ENCODE data around the gene EYS. TPM values are rescaled to one million over a fixed set of nuclear protein-coding genes. Genes with fewer than 3 reads are reported as not detected.

Gene EYS
- total RNA-seq, 1 experiment from 2014 or later, result not detected

GRCh38 chr6:63919556-63920110 is 1787.4 kb downstream of the EYS start:
- intact Hi-C loops (cut with micrococcal nuclease), result no loop called here

More at GRCh38 chr6:63919556-63920110, 1787.4 kb downstream of the EYS start:
- H3K27ac ChIP-seq (ENCODE audit: low read depth, low read length), result no peak overlapping the region
- no peak overlapping the region for H2AFZ ChIP-seq (ENCODE audit: low read depth, low read length, poor library complexity, severe bottlenecking)
- no peak overlapping the region for H3K4me3 ChIP-seq (replicated peaks in 1 of 2; ENCODE audit: low read depth in 1 of 2, low read length in 2 of 2)
- RAD21 ChIA-PET (ENCODE audit: low non-redundant PET in 1 of 2, low total read pairs in 2 of 2, uncharacterized antibody in 2 of 2, unreplicated experiment in 2 of 2), result no interaction called here
- no peak overlapping the region for H3K9ac ChIP-seq (ENCODE audit: low read length)
- H3K9me3 ChIP-seq (ENCODE audit: control insufficient read depth in 1 of 2, insufficient read depth in 1 of 2, low read depth in 1 of 2, low read length in 2 of 2), result no peaks in the 10 kb centered on the region
- H4K20me1 ChIP-seq (ENCODE audit: insufficient read depth), result no peaks in the 10 kb centered on the region
- H3K36me3 ChIP-seq (ENCODE audit: control insufficient read depth in 1 of 2, insufficient read depth in 2 of 2, low read length in 2 of 2), result no peaks in the 10 kb centered on the region
- peaks cover 4% of the 10 kb centered on the region; the same call in 1 of the 2 replicates for H3K27me3 ChIP-seq (ENCODE audit: insufficient read depth, low read length)
- H3K4me1 ChIP-seq (ENCODE audit: control insufficient read depth in 1 of 2, insufficient read depth in 2 of 2, low read length in 2 of 2), result no peaks in the 10 kb centered on the region
- POLR2A ChIA-PET, result no interaction called here
- CTCF ChIA-PET, result no interaction called here
- BruUV-seq (replicated peaks), result no TSS peak
- no peak for DNase-seq (ENCODE audit: low read depth, low spot score)
- H3K9me2 ChIP-seq (ENCODE audit: insufficient read depth), result no peaks in the 10 kb centered on the region
- no peak overlapping the region for H3K4me2 ChIP-seq (ENCODE audit: low read length)
- H3K79me2 ChIP-seq (ENCODE audit: insufficient read depth, low read length), result no peaks in the 10 kb centered on the region
- TF ChIP-seq RAD21 (IDR thresholded peaks at IDR 0.05; ENCODE audit: low read depth) (no peak), TCF7L2 (IDR thresholded peaks at IDR 0.05; ENCODE audit: borderline replicate concordance, extremely low read depth, insufficient read depth, insufficient read length) (no peak), SIN3A (IDR thresholded peaks at IDR 0.05; ENCODE audit: low read depth) (no peak), ELF1 (IDR thresholded peaks at IDR 0.05; ENCODE audit: borderline replicate concordance, low read depth) (no peak), EZH2phosphoT487 (IDR thresholded peaks at IDR 0.05; ENCODE audit: borderline replicate concordance) (no peak), JUND (IDR thresholded peaks at IDR 0.05) (no peak), ZNF274 (IDR thresholded peaks at IDR 0.05; ENCODE audit: low read depth, low read length) (no peak), ZBTB33 (IDR thresholded peaks at IDR 0.05; ENCODE audit: extremely low read depth, insufficient replicate concordance, low read length) (no peak), POLR2AphosphoS5 (IDR thresholded peaks at IDR 0.05; ENCODE audit: low read depth, low read length) (no peak), SP1 (IDR thresholded peaks at IDR 0.05; ENCODE audit: low read depth) (no peak), CTCF (IDR thresholded peaks at IDR 0.05 in 2 of 3, conservative IDR thresholded peaks at IDR 0.05 in 1 of 3; ENCODE audit: borderline replicate concordance in 1 of 3, insufficient read depth in 1 of 3, low read depth in 2 of 3, low read length in 2 of 3) (no peak), REST (IDR thresholded peaks at IDR 0.05; ENCODE audit: low read depth) (no peak), SRF (IDR thresholded peaks at IDR 0.05; ENCODE audit: low read depth) (no peak), MAX (IDR thresholded peaks at IDR 0.05) (no peak), FOSL1 (IDR thresholded peaks at IDR 0.05; ENCODE audit: low read depth) (no peak), ATF3 (IDR thresholded peaks at IDR 0.05) (no peak), YY1 (IDR thresholded peaks at IDR 0.05; ENCODE audit: extremely low read depth, insufficient replicate concordance, low read depth, low read length) (no peak)
- ATAC-seq, result no peak
